Smooth muscle cell (in vitro differentiated cells): Measurements from ENCODE around the gene PLEK2. TPM values are rescaled to one million over a fixed set of nuclear protein-coding genes. Genes with fewer than 3 reads are reported as not detected.

Source experiments
- DNase-seq: peaks from one replicate; lab custom pipeline; 2025; ENCODE audit not compliant: unreplicated experiment; lab: John Stamatoyannopoulos, UW
- H2AFZ ChIP-seq: fragments of 200-600 bp; sonication (generic); 2 replicates; pipeline ENCODE4 v1.6.0; 2016; ENCODE audit warnings: antibody characterized with exemption, low read depth, mild to moderate bottlenecking
- H3F3A ChIP-seq: fragments of 200-600 bp; sonication (generic); 2 replicates; pipeline ENCODE4 v1.6.0; 2017; ENCODE audit warnings: antibody characterized with exemption, low read depth
- H3K27ac ChIP-seq: fragments of 200-600 bp; sonication (generic); 2 replicates; pipeline ENCODE4 v1.5.1; 2016; ENCODE audit warnings: low read depth, mild to moderate bottlenecking
- H3K27me3 ChIP-seq: fragments of 200-600 bp; sonication (generic); 2 replicates; pipeline ENCODE4 v1.6.1; 2016; ENCODE audit warnings: low read depth, mild to moderate bottlenecking
- H3K36me3 ChIP-seq: fragments of 200-600 bp; sonication (generic); 2 replicates; pipeline ENCODE4 v1.5.1; 2016; ENCODE audit warnings: low read depth
- H3K4me1 ChIP-seq: fragments of 200-600 bp; sonication (generic); 2 replicates; pipeline ENCODE4 v1.5.1; 2016; ENCODE audit warnings: low read depth
- H3K4me2 ChIP-seq: fragments of 200-600 bp; sonication (generic); 2 replicates; pipeline ENCODE4 v1.6.0; 2016; ENCODE audit warnings: mild to moderate bottlenecking
- H3K4me3 ChIP-seq: fragments of 200-600 bp; sonication (generic); 2 replicates; pipeline ENCODE4 v1.5.1; 2016; ENCODE audit warnings: mild to moderate bottlenecking
- H3K79me2 ChIP-seq: fragments of 200-600 bp; sonication (generic); 2 replicates; pipeline ENCODE4 v1.6.0; 2016; ENCODE audit warnings: low read depth, mild to moderate bottlenecking
- H3K9ac ChIP-seq: fragments of 200-600 bp; sonication (generic); 2 replicates; pipeline ENCODE4 v1.6.0; 2016; ENCODE audit warnings: low read depth
- H3K9me3 ChIP-seq: fragments of 200-600 bp; sonication (generic); replicated peaks from 2 replicates; pipeline ENCODE4 v1.5.1; 2016; ENCODE audit warnings: low read depth
- H4K20me1 ChIP-seq: fragments of 200-600 bp; sonication (generic); 2 replicates; pipeline ENCODE4 v1.6.0; 2016; ENCODE audit warnings: low read depth
- CTCF ChIP-seq: fragments of 200-600 bp; sonication (generic); IDR thresholded peaks from 2 replicates; pipeline ENCODE4 v1.5.1; 2017; ENCODE audit warnings: borderline replicate concordance, mild to moderate bottlenecking, antibody characterized with exemption; ENCODE audit not compliant: insufficient read depth, poor library complexity, severe bottlenecking
- WGBS: methylation state at CpG from one replicate; pipeline ENCODE4 v1.1.7; 2016; ENCODE audit warnings: low lambda C conversion rate; 5-methylcytosine and 5-hydroxymethylcytosine counted together
- polyA plus RNA-seq: library from polyadenylated mRNA; unstranded; fragments of >200 nt; fragmentation: Nextera tagmentation; extraction: Ambion mirVana; gene quantifications from 2 replicates; pipeline ENCODE4 v1.2.1, GENCODE V29; 2016
- total RNA-seq: library from RNA; depleted of rRNA; stranded (reverse); fragments of >200 nt; gene quantifications from 2 replicates; pipeline ENCODE4 v1.2.3, GENCODE V29; 2014

The PLEK2 gene
- total and polyA plus RNA-seq, 2 experiments from 2014 or later = 1.6 to 3.1 TPM

DNA sequence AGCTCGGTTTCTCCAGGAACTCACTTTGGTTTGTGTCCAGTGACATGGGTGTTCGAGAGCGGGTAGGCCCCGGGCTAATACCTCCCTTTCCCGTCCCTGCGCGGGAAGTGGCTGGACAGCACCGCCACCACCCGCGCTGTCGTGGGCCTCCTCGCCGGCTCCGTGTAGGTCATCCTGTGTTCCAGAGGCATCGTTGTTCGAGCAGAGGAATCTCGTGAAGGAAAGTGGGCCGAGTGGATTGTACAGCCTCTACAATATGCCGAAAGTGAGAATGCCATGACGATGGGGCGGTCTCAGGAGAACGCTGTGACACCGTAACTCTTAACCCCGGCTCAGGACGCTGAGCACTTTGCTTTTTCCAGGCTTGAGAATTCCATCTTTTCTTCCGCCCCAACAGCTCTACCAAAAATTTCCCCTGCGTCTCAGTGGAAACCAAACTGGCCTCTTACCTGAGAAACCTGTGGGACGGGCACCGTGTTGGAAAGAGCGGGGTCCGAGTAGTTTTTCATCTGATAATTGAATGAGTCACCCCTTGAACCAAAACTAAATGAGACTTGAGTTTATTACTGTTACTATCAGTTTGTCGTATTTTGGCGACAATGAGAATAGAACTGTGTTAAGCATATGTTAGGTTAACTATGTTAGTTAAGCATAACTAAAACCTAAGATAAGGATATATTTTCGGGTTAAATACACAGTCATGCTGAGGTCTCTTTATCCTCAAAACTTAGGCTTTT is 51.3 kb downstream of the PLEK2 start:
- Histone ChIP-seq H3K79me2 (peaks cover 87% of the 10 kb centered on the region), H3K36me3 (peaks cover 10% of the 10 kb centered on the region), H3K27ac (peak overlapping the region; percentile 100), H3K4me3 (peak overlapping the region; percentile 77), H3F3A (peaks cover 6% of the 10 kb centered on the region), H3K9me3 (no peaks in the 10 kb centered on the region), H3K4me2 (peak overlapping the region; percentile 95), H3K9ac (peak overlapping the region; percentile 99), H3K27me3 (no peaks in the 10 kb centered on the region), H2AFZ (peak overlapping the region; percentile 74), H4K20me1 (peaks cover 72% of the 10 kb centered on the region), H3K4me1 (peaks cover 18% of the 10 kb centered on the region)
- 2% methylated on average over 34 of the region's 34 CpGs for WGBS
- DNase-seq = no peak
- no peak for TF ChIP-seq CTCF

DNA sequence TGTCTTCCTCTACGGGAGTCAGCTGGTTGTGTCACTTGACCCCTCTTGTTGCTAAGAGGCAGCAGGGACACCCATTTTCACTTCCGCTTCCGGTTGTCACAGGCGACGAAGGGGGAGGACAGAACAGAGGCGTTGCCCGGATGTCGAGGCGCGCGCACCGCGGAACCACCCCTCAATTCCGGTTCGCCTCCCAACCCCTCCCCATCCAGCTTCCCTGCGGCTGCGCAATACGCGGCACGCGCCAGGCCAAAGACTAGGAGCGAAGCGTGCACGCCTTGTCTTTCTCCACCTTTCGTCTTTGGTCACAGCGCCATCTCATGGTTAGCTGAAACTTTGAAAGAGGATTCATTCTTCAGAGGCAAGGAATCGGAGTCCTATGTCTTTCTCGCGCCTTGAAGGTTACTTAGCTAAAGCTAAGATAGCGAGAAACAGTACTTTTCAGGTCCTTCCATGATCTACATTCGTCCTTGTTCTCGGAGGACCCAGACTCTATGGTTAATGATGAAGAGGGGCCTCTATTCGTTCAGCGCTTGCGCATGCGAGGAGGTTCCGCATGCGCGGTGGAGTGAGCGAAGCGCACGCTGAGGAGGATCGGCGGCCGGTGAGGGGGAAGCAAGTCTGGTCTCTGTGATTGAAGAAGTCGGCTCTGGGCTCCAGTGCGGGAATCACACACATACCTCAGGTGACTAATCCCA is 52.0 kb downstream of the PLEK2 start, which contains the start of the genes ATP6V1D and EIF2S1:
ATP6V1D (minus strand) TSS at position 30 of the 695 bp plus-strand sequence. CDS start 106 bp downstream, outside the sequence.
EIF2S1 (plus strand) TSS at position 554 of the 695 bp plus-strand sequence. CDS start 4,440 bp downstream, outside the sequence.
- Histone ChIP-seq H4K20me1 (peaks cover 79% of the 10 kb centered on the region), H3K27me3 (no peaks in the 10 kb centered on the region), H2AFZ (peak within 1 kb of the TSS; percentile 74), H3K27ac (peak within 1 kb of the TSS; percentile 100), H3K79me2 (peaks cover 87% of the 10 kb centered on the region), H3K4me3 (peak within 1 kb of the TSS; percentile 77), H3K9ac (peak within 1 kb of the TSS; percentile 99), H3F3A (peaks cover 6% of the 10 kb centered on the region), H3K9me3 (no peaks in the 10 kb centered on the region), H3K4me2 (peak within 1 kb of the TSS; percentile 97), H3K4me1 (peaks cover 18% of the 10 kb centered on the region), H3K36me3 (peaks cover 3% of the 10 kb centered on the region)
- peak; percentile 100 for TF ChIP-seq CTCF
- DNase-seq = peak; percentile 94
- under 1% methylated on average over 47 of the region's 47 CpGs for WGBS

GRCh38 chr14:67358924-67359774 is 52.8 kb downstream of the PLEK2 start:
- DNase-seq = no peak
- Histone ChIP-seq H3K36me3 (no peaks in the 10 kb centered on the region), H3K4me1 (peaks cover 18% of the 10 kb centered on the region), H3K27me3 (no peaks in the 10 kb centered on the region), H3K9me3 (no peaks in the 10 kb centered on the region), H2AFZ (peak overlapping the region; percentile 60), H3F3A (peaks cover 6% of the 10 kb centered on the region), H3K27ac (peak overlapping the region; percentile 100), H3K9ac (peak overlapping the region; percentile 99), H3K79me2 (peaks cover 88% of the 10 kb centered on the region), H4K20me1 (peaks cover 81% of the 10 kb centered on the region), H3K4me3 (peak overlapping the region; percentile 77), H3K4me2 (peak overlapping the region; percentile 97)
- TF ChIP-seq CTCF = no peak
- 2% methylated on average over 38 of the region's 38 CpGs for WGBS
